AG04450 (cell line): Measurements from ENCODE around the gene IFNL4. TPM values are rescaled to one million over a fixed set of nuclear protein-coding genes. Genes with fewer than 3 reads are reported as not detected.
"Not testable (repeated sequence)": the region's sequence is repeated elsewhere in the genome, so short reads cannot be mapped to it uniquely, and the experiment has no call there.

Source experiments
- CTCF ChIA-PET: fragments of 300-600, 350-600 bp; formaldehyde crosslinking; extraction: SDS; loops from one replicate; lab custom pipeline; 2022; ENCODE audit warnings: antibody characterized with exemption, inconsistent platforms; lab: Charles Lee
- POLR2A ChIA-PET: fragments of 350-600 bp; formaldehyde crosslinking; extraction: SDS; loops from one replicate; lab custom pipeline; 2021; ENCODE audit warnings: antibody characterized with exemption, inconsistent platforms; lab: Yijun Ruan, JAX
- DNase-seq: peaks from one replicate; pipeline ENCODE4 v3.0.0-alpha.2; 2011; ENCODE audit warnings: low read depth, low spot score
- H3K27ac ChIP-seq: one replicate; pipeline ENCODE4 v1.5.1; 2012; ENCODE audit warnings: low read depth, low read length, control low read depth
- H3K27me3 ChIP-seq: one replicate; pipeline ENCODE4 v1.6.0; 2012; ENCODE audit warnings: low read length; ENCODE audit not compliant: control insufficient read depth, insufficient read depth
- H3K4me3 ChIP-seq: 2 replicates; pipeline ENCODE4 v1.5.1; 2011; ENCODE audit warnings: mild to moderate bottlenecking, low read depth, low read length, control low read depth
- H3K9me3 ChIP-seq: 2 replicates; pipeline ENCODE4 v1.5.1; 2012; ENCODE audit warnings: low read length; ENCODE audit not compliant: control insufficient read depth, insufficient read depth
- CTCF ChIP-seq: IDR thresholded peaks from 2 replicates; pipeline ENCODE4 v1.5.1; 2011; ENCODE audit warnings: low read depth, low read length, control low read depth, inconsistent platforms
- polyA plus RNA-seq: library from polyadenylated mRNA; depleted of rRNA; stranded (reverse); fragments of >200 nt; gene quantifications from 2 replicates; pipeline ENCODE4 v1.2.3, GENCODE V29; 2011

IFNL4 gene
- polyA plus RNA-seq, 1 experiment = not detected

- Histone ChIP-seq H3K9me3 (no peaks in the 10 kb centered on the region), H3K27me3 (peaks cover 4% of the 10 kb centered on the region), H3K27ac (no peak overlapping the region), H3K4me3 (no peak overlapping the region)
- TF ChIP-seq CTCF = no peak
- CTCF ChIA-PET = no interaction called here
- POLR2A ChIA-PET = no interaction called here
- no peak for DNase-seq
These were observed 35.4 kb upstream of the IFNL4 start for GRCh38 chr19:39284032-39284431.

- no peak overlapping the region for H3K27ac ChIP-seq
- ChIA-PET CTCF (no interaction called here), POLR2A (interaction anchor here (0.6 kb wide), 1 partner anchor 1288 kb away, joined by 8 read pairs; no protein-coding TSS in a partner anchor)
- no peak overlapping the region for H3K4me3 ChIP-seq
- H3K27me3 ChIP-seq = peaks cover 3% of the 10 kb centered on the region
- no peak for DNase-seq
- H3K9me3 ChIP-seq = no peaks in the 10 kb centered on the region
- no peak for TF ChIP-seq CTCF
These were observed 33.4 kb upstream of the IFNL4 start for GRCh38 chr19:39282021-39282420.

- no peak for DNase-seq
- no peaks in the 10 kb centered on the region for H3K9me3 ChIP-seq
- H3K27me3 ChIP-seq = peaks cover 13% of the 10 kb centered on the region
- no peak for TF ChIP-seq CTCF
- H3K4me3 ChIP-seq = no peak overlapping the region
- ChIA-PET CTCF (no interaction called here), POLR2A (no interaction called here)
- H3K27ac ChIP-seq = no peak overlapping the region
These were observed 28.9 kb upstream of the IFNL4 start for GRCh38 chr19:39277598-39277997.

- Histone ChIP-seq H3K27me3 (peaks cover 13% of the 10 kb centered on the region), H3K27ac (no peak overlapping the region), H3K9me3 (no peaks in the 10 kb centered on the region), H3K4me3 (no peak overlapping the region)
- DNase-seq = no peak
- TF ChIP-seq CTCF = no peak
- ChIA-PET POLR2A (no interaction called here), CTCF (interaction anchor here (0.7 kb wide), 1 partner anchor 346 kb away, joined by 3 read pairs; the partner anchor contains the start of genes MRPS12 and SARS2)
These were observed 28.1 kb upstream of the IFNL4 start for GRCh38 chr19:39276740-39277139.

- peaks cover 13% of the 10 kb centered on the region for H3K27me3 ChIP-seq
- no peak overlapping the region for H3K4me3 ChIP-seq
- ChIA-PET CTCF (no interaction called here), POLR2A (no interaction called here)
- DNase-seq = no peak
- no peaks in the 10 kb centered on the region for H3K9me3 ChIP-seq
- H3K27ac ChIP-seq = no peak overlapping the region
- TF ChIP-seq CTCF = no peak
These were observed 26.9 kb upstream of the IFNL4 start for GRCh38 chr19:39275578-39275977.

GRCh38 chr19:39273859-39274258 lies 25.2 kb upstream of the IFNL4 start:
- H3K9me3 ChIP-seq, CTCF ChIA-PET, DNase-seq, H3K4me3 ChIP-seq, H3K27ac ChIP-seq: not testable (repeated sequence)
- peaks cover 19% of the 10 kb centered on the region for H3K27me3 ChIP-seq
- POLR2A ChIA-PET = interaction anchor here (0.5 kb wide), 1 partner anchor 13 kb away, joined by 5 read pairs; no protein-coding TSS in a partner anchor
